GM18507 (cell line): ENCODE data around the gene CFDP1.
A peak's percentile ranks its signal among the peaks of the same experiment; 100 is the strongest.
"Not testable (repeated sequence)": the region's sequence is repeated elsewhere in the genome, so short reads cannot be mapped to it uniquely, and the experiment has no call there.

Experiments used
- DNase-seq: peaks from one replicate; pipeline ENCODE4 v3.0.0; 2011; ENCODE audit warnings: low read depth; ENCODE audit not compliant: insufficient read length; ENCODE audit errors: extremely low spot score
- FAIRE-seq: peaks from 2 replicates; lab custom pipeline; 2011; peaks lifted over from hg19 to GRCh38; lab: Jason Lieb, UNC

The CFDP1 gene

DNA sequence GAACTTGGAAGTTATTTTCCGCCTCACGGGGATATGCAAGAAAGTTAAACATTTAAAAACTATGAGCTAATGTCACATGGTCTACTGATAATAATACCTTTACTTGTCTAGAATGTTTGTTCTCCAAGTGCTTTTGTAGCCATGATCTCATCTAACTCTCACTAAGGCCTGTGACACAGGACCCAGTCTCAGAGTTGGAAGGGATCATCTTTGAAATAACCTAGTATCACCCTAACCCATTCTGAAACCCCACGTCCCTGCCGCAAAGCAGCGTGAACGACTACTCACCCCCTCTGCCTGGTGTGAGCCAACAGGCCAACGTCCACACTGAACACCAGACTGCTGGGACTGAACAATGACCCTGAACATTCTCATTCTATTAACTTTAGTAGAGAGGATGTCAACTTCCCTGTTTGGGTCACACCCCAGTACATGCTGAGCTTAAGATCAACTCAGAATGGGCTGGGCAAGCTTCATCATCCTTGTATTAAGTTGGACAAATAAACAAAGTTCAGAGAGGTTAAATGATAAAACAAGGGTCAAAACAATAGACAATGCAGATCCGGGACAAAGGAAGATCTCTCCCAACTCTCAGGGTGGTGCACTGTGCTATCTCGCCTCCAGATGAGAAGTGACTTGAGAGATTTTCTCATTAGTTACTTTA, 127.1 kb downstream of the CFDP1 start:
- DNase-seq, result no peak
- no peak for FAIRE-seq

DNA sequence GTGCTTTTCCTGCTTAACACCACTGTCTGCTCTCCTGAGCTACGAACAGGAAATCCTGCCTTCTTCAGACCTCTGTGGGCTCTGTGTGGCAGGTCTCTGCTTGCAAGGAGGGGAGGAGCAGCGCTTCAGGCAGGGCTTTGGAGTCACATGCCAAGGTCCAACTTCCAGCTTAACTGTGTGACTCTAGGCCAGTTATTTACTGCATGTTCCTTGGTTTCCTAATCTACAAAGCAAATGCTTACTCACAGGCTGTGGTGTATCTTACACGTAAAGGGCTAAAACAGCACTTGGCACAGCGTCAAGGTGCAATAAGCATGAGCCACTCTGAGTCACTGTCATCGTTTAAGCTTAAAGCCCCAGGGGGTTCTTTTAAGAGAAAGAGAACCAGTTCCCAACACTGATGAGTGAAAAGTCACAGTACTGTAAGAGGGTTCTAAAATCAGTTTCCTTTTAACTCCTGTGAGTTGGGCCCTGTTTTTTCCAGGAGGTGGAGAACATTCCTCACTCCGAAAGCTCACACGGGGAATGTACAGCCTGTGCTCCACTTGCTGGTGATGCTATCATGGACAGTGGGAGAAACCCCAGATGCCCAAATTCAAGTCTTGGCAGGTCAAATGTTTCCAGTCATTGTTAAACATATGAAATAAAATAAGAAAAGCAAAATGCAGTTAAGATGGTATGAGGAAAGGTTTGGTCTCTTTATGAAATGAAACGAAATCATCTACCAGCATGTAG, 127.8 kb downstream of the CFDP1 start:
- peak; percentile 5 for FAIRE-seq
- no peak for DNase-seq

DNA sequence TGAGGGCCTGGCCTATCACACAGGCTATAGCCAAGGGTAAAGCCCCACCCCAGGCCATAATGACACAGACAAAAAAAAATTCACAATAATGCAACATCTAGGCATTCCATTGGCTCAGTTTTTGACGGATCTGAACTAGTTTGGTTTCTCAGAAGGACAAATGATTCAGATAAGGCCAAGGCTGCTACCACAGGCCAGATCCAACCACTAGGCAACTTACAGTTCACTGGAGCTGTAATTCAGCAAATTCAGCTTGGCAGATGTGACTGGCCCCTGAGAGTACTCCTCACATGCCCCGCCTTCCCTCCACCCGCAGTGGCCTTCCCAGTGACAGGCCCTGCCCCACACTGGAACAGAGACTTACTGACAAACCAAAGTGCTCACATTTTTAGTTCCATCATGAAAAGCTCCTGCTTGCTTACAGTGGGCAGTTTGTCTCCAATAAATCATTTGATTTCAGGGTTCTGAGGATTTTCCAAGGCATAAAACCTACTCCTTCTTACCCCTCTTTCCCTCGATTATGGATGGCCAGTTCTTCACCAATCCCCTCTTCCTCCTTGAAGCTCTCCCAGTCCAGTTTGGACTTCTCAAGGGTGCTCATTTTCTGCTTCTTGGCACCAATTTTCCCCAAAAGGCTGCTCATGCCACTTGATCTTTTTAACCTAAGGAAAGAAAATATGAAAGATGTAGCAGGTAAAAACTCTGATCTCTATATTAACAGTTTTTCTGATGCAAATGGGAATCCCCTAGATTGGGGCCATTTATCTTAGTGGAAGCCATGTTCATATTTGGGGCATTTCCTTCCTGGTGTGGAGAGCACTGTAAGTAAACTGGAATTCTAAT, 128.6 kb downstream of the CFDP1 start:
- FAIRE-seq, result no peak
- no peak for DNase-seq

- FAIRE-seq, result no peak
Observed at GRCh38 chr16:75301804-75302203, 131.5 kb downstream of the CFDP1 start.

DNA sequence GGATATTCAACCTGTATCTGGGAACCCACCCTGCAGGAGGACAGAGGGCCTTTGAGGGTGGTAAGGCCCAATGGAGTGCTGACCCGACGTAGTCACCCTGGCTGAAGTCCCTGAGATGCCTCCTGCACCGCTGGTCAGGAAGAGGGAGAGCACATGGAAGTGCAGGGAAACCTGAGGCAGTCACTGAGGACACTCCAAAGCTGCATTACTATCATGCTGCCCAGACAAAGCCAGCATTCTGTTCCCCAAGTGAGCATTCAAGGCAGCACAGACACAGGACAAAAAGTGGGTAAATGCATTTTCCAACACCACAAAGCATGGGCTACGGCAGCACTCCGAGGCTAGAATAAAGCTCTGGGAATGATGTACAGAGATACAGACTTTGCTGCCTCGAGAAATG, 135.0 kb downstream of the CFDP1 start:
- DNase-seq (no peak), FAIRE-seq (no peak)

More at GRCh38 chr16:75301804-75302203, 131.5 kb downstream of the CFDP1 start:
- DNase-seq, result no peak

GRCh38 chr16:75296606-75297005, 136.7 kb downstream of the CFDP1 start:
- FAIRE-seq (no peak), DNase-seq (no peak)

- no peak for FAIRE-seq
- no peak for DNase-seq
Observed at GRCh38 chr16:75294773-75295459, 138.4 kb downstream of the CFDP1 start.

DNA sequence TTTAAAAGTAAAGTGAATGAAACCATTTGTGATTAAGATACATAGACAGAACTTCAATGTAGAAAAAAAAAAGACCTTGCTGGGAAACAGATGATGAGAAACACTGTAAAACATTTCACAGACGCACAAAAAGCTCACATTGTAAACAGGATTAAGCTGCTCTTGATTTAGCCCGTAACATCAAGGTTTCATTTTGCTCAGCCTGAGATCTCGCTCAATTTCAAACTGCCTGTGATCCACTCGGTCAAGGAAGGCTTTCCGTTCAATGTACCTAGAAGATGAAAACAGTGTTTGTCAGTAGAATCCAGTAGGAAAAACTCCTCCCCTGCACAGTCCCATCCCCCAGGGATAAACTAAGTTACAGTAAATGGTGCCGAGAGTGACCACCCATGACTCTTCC, 139.5 kb downstream of the CFDP1 start:
- DNase-seq, result no peak
- FAIRE-seq, result no peak

DNA sequence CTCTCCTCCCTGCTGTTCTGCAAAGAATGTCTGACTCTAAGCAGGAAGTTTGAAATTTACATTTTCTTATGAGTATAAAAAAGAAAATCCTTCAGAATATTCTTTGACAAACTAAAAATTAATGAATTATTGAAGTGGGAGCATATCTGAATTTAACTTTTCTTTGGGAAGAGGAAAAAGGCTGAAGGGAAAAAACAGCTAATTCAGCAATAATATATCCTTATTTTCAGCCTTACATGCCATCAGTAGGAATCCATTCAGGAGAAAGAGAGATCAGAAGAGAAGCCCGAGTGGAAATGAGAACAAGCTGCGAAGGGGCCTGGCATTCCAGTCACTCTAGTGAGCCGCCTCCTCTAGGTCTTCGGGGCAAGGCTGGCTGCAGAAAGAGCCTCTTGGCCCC, 140.1 kb downstream of the CFDP1 start:
- FAIRE-seq, result no peak
- DNase-seq, result no peak

DNA sequence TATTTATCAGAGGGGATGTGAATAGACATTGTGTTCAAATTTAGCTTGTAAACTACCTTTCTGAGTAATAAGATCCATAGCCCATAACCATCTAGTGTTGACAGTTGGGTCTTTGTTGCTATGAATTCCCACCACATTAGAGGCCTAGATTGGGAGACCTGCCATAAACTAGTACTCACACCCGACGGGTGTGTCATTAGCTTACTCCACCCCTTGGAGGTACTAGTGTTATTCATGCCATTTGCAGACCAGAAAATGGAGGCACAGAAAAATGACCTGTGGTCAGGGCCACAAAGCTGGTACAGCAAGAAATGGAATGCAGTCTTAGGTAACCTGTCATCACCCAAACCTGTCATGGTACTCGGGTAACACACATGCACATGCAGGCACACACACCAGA, 140.6 kb downstream of the CFDP1 start:
- FAIRE-seq, result no peak
- DNase-seq, result no peak

GRCh38 chr16:75289189-75289588, 144.1 kb downstream of the CFDP1 start:
- no peak for FAIRE-seq
- no peak for DNase-seq

DNA sequence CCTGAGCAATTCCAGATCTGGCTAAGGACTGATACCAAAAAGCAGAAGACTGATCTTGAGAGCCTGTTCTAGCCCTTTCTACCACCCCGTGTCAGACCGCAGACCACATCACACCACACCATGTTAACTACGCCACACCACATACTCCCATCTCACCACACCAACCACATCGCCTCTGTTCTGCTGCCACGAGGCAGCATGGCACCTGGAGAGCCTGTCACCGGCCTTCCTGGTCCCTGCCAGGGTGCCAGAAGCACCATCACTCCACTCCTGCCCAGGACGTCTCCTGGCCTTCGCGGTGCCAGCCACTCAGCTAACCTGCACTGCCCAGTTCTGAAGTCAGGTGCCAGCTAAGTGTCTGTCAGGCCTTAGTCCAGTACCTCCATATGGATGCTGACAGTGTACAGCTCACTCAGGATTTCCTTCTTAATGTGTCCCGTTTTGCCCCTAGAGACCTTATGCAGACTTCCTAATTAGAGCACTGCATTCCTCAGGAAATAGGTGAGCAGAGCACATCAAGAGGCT, 144.6 kb downstream of the CFDP1 start:
- no peak for FAIRE-seq

GRCh38 chr16:75288181-75288580, 145.1 kb downstream of the CFDP1 start:
- FAIRE-seq (no peak), DNase-seq (no peak)

More for the DNA sequence above, 144.6 kb downstream of the CFDP1 start:
- no peak for DNase-seq

DNA sequence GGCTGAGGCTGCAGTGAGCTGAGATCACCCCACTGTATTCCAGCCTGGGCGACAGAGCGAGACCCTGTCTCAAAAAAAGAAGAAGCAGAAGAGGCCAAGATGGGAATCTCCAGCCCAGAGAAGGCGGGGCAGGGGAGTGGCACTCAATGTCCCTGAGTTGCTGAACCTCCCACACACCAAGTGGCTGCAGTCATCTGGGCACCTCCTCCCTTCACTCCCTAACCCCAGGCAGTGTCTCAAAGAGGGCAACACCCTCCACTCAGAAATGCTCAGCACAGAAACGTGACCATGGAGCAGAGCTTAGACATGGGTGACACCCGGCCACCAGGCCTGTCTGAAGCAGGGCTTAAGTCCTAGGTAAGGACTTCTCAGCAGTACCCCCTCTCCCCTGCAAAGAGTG, 145.6 kb downstream of the CFDP1 start:
- DNase-seq (no peak), FAIRE-seq (no peak)

GRCh38 chr16:75286389-75286788, 146.9 kb downstream of the CFDP1 start:
- FAIRE-seq (no peak), DNase-seq (no peak)

- FAIRE-seq (no peak), DNase-seq (no peak)
Observed at GRCh38 chr16:75282466-75283281, 150.6 kb downstream of the CFDP1 start.

DNA sequence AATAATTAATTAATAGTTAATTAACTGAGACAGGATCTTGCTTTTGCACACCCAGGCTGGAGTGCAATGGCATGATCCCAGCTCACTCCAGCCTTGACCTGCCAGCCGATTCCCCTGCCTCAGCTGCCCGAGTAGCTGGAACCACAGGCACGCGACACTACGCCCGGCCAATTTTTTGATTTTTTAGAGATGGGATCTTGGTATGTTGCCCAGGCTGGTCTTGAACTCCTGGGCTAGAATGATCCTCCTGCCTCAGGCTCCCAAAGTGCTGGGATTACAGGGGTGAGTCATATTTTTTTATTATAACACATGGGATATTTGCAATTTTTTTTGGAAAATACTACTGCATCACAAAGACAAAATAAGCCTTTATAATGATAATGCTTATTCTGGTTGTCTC, 151.5 kb downstream of the CFDP1 start:
- no peak for DNase-seq
- no peak for FAIRE-seq

DNA sequence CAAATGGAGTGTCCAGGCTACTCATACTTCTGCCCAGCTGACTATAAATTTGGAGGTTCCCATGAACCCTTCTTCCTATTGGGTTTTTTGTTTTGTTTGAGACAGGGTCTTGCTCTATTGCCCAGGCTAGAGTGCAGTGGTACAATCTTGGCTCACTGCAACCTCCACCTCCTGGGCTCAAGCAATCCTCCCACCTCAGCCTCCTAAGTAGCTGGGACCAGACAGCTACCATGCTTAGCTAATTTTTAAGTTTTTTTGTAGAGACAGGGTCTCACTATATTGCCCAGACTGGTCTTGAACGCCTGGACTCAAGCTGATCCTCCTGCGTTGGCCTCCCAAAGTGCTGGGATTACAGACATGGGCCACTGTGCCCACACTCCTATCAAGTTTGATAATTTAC, 152.3 kb downstream of the CFDP1 start:
- not testable (repeated sequence) for DNase-seq, FAIRE-seq

DNA sequence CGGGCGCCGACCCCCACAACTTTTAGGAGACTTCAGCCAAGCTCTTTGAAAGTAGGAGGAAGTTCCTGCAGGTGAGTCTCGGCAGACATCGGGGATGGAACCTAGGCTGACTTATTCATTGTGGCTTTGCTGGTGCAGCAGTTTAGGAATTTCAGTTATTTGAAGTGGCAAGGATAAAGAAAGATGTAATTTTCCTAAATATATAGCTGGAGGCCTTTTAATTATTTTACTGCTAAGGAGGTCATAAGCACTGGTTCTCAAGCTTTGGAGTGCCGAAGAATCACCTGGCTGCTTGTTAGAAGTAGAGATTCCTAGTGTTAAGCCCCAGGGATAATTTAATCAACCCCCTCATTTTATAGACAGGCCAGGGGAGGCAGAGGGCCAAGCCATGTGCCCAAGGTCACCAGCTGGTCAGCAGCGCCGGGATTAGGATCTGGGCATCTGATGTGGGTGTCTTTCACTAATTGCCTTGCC, 152.9 kb downstream of the CFDP1 start:
- no peak for DNase-seq
- no peak for FAIRE-seq
